Choroid plexus epithelial cell (primary cell): Measurements from ENCODE around the gene RRBP1.

Experiments
- DNase-seq: peaks from one replicate; pipeline ENCODE4 v3.0.0-alpha.2; 2010; ENCODE audit warnings: low read depth
- H3K4me3 ChIP-seq: 2 replicates; pipeline ENCODE4 v1.5.1; 2011; ENCODE audit warnings: low read depth, mild to moderate bottlenecking, control low read depth, low read length, moderate library complexity
- TF ChIP-seq, protein P1 (sequence below): conservative IDR thresholded peaks from 2 replicates; pipeline ENCODE4 v1.5.1; 2011; ENCODE audit warnings: low read depth, mild to moderate bottlenecking, control low read depth, inconsistent platforms, low read length, moderate library complexity

The RRBP1 gene, protein sequence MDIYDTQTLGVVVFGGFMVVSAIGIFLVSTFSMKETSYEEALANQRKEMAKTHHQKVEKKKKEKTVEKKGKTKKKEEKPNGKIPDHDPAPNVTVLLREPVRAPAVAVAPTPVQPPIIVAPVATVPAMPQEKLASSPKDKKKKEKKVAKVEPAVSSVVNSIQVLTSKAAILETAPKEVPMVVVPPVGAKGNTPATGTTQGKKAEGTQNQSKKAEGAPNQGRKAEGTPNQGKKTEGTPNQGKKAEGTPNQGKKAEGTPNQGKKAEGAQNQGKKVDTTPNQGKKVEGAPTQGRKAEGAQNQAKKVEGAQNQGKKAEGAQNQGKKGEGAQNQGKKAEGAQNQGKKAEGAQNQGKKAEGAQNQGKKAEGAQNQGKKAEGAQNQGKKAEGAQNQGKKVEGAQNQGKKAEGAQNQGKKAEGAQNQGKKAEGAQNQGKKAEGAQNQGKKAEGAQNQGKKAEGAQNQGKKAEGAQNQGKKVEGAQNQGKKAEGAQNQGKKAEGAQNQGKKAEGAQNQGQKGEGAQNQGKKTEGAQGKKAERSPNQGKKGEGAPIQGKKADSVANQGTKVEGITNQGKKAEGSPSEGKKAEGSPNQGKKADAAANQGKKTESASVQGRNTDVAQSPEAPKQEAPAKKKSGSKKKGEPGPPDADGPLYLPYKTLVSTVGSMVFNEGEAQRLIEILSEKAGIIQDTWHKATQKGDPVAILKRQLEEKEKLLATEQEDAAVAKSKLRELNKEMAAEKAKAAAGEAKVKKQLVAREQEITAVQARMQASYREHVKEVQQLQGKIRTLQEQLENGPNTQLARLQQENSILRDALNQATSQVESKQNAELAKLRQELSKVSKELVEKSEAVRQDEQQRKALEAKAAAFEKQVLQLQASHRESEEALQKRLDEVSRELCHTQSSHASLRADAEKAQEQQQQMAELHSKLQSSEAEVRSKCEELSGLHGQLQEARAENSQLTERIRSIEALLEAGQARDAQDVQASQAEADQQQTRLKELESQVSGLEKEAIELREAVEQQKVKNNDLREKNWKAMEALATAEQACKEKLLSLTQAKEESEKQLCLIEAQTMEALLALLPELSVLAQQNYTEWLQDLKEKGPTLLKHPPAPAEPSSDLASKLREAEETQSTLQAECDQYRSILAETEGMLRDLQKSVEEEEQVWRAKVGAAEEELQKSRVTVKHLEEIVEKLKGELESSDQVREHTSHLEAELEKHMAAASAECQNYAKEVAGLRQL (N-terminal part only)

GRCh38 chr20:17682103-17682888 is at the start of gene RRBP1:
TSS of gene RRBP1 (minus strand) at chr20:17682242. CDS start at chr20:17660507, 21,735 bp downstream.
- peak within 1 kb of the TSS; percentile 90 for H3K4me3 ChIP-seq
- TF ChIP-seq, protein P1, sequence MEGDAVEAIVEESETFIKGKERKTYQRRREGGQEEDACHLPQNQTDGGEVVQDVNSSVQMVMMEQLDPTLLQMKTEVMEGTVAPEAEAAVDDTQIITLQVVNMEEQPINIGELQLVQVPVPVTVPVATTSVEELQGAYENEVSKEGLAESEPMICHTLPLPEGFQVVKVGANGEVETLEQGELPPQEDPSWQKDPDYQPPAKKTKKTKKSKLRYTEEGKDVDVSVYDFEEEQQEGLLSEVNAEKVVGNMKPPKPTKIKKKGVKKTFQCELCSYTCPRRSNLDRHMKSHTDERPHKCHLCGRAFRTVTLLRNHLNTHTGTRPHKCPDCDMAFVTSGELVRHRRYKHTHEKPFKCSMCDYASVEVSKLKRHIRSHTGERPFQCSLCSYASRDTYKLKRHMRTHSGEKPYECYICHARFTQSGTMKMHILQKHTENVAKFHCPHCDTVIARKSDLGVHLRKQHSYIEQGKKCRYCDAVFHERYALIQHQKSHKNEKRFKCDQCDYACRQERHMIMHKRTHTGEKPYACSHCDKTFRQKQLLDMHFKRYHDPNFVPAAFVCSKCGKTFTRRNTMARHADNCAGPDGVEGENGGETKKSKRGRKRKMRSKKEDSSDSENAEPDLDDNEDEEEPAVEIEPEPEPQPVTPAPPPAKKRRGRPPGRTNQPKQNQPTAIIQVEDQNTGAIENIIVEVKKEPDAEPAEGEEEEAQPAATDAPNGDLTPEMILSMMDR, result peak; percentile 84
- peak; percentile 99 for DNase-seq

DNA sequence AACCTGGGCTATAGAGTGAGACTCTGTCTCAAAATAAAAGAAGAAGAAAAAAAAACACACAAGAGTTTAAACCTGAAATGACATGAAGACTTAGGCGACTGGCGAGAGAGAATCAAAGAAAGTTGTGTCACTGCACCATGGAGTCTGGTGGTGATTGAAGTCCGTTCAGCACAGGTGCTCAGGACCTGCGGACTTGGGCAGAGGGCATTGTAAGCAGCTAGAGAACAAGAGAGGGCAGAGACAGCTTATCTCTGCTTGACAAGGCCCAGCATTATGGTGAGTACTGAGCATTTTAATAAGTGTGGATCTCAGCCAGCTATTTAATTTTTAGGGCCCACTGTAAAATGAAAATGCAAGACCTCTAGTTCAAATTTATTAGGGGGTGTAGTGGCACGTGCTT is 49.2 kb upstream of the RRBP1 start:
- no peak for DNase-seq
- H3K4me3 ChIP-seq, result no peak overlapping the region
- TF ChIP-seq, protein P1, result no peak

DNA sequence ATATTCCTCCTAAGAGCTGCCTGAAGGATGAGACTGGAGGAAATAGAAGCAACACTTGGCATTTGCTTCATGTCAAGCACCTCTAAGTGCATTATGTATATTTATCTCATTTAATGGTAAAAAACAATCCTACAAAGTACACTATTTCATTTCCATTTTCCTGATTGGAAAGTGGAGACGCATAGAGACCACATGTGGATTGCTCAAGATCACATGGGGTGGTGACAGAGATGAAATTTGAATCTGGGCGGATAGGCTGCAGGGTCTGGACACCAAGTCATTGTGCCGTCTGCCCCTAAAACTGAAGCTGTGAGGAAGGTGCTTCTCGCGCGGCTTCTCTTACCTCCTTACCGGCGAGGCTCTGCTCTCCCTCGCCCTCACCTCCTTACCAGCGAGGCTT is 48.0 kb upstream of the RRBP1 start:
- DNase-seq, result no peak
- TF ChIP-seq, protein P1, result no peak
- no peak overlapping the region for H3K4me3 ChIP-seq

GRCh38 chr20:17728074-17728473 is 46.0 kb upstream of the RRBP1 start:
- DNase-seq, result no peak
- no peak overlapping the region for H3K4me3 ChIP-seq
- TF ChIP-seq, protein P1, result no peak

GRCh38 chr20:17727351-17727750 is 45.3 kb upstream of the RRBP1 start:
- TF ChIP-seq, protein P1, result no peak
- DNase-seq, result no peak
- H3K4me3 ChIP-seq, result no peak overlapping the region

GRCh38 chr20:17726902-17727301 is 44.9 kb upstream of the RRBP1 start:
- TF ChIP-seq, protein P1, result no peak
- no peak overlapping the region for H3K4me3 ChIP-seq
- no peak for DNase-seq
